Measurements from ENCODE around the gene AOC3. TPM values are rescaled to one million over a fixed set of nuclear protein-coding genes. Genes with fewer than 3 reads are reported as not detected.

Gene AOC3
- total and polyA plus RNA-seq, 2 of the 13 experiments (the other 11 are each of a cell fraction or from before 2014, with no cell fraction given), result 8.7 to 51.7 TPM

- TF ChIP-seq GPBP1L1 (CRISPR knock-in tag; IDR thresholded peaks at IDR 0.05), result no peak
- peak; percentile 49; the same call in 1 of the 2 replicates for TF ChIP-seq PATZ1 (CRISPR knock-in tag; IDR thresholded peaks at IDR 0.05)
- TF ChIP-seq GZF1 (CRISPR knock-in tag; IDR thresholded peaks at IDR 0.05), result no peak
- peak; percentile 81 for TF ChIP-seq SNAPC4 (CRISPR knock-in tag; IDR thresholded peaks at IDR 0.05)
- peak; percentile 12; the same call in 1 of the 2 replicates for TF ChIP-seq SIN3A (IDR thresholded peaks at IDR 0.05; ENCODE audit: borderline replicate concordance, low read depth, low read length)
- TF ChIP-seq SRSF1 (optimal IDR thresholded peaks at IDR 0.05; ENCODE audit: low read depth, low read length), result no peak
- peak; percentile 45 for TF ChIP-seq NR2C2 (CRISPR knock-in tag; IDR thresholded peaks at IDR 0.05; ENCODE audit: borderline replicate concordance)
- no peak for TF ChIP-seq MXD1 (CRISPR knock-in tag; IDR thresholded peaks at IDR 0.05)
- no peak for TF ChIP-seq ZBTB46 (CRISPR knock-in tag; IDR thresholded peaks at IDR 0.05; ENCODE audit: borderline replicate concordance)
- no peak for TF ChIP-seq ZNF3 (CRISPR knock-in tag; IDR thresholded peaks at IDR 0.05)
- TF ChIP-seq SYNCRIP (IDR thresholded peaks at IDR 0.05; ENCODE audit: insufficient read depth, low read depth, low read length), result no peak
- peak; percentile 68; the same call in 1 of the 2 replicates for TF ChIP-seq ZBTB7A (CRISPR knock-in tag; IDR thresholded peaks at IDR 0.05)
- TF ChIP-seq ZNF230 (CRISPR knock-in tag; IDR thresholded peaks at IDR 0.05), result no peak; the same call in 1 of the 2 replicates
- TF ChIP-seq MAFK (conservative IDR thresholded peaks at IDR 0.05 in 1 of 2, IDR thresholded peaks at IDR 0.05 in 1 of 2; ENCODE audit: low read length in 2 of 2), result no peak
- TF ChIP-seq SALL1 (CRISPR knock-in tag; IDR thresholded peaks at IDR 0.05), result peak; percentile 86
- TF ChIP-seq FOXK1 (CRISPR knock-in tag; IDR thresholded peaks at IDR 0.05; ENCODE audit: borderline replicate concordance, low read depth), result peak; percentile 39; the same call in 1 of the 2 replicates
Observed at GRCh38 chr17:42878123-42878880, 27.3 kb downstream of the AOC3 start (continued).

Measured in HepG2 (cell line).